ENCODE measurements around the gene DCLRE1A. TPM values are rescaled to one million over a fixed set of nuclear protein-coding genes. Genes with fewer than 3 reads are reported as not detected.

Gene DCLRE1A
- total and polyA plus RNA-seq, 10 of the 15 experiments (the other 5 are each of a cell fraction or from before 2014, with no cell fraction given) = 4.8 to 29.8 (median 14.0) TPM

- RAD21 ChIA-PET (ENCODE audit: unreplicated experiment) = no interaction called here
- WGBS (ENCODE audit: insufficient coverage, insufficient replicate concordance, low lambda C conversion rate, missing lambda C conversion rate) = 70% methylated on average over 2 of the region's 2 CpGs
- DNase-seq (ENCODE audit: low read depth, low spot score) = no peak
- Histone ChIP-seq H3K9me3 (replicated peaks; ENCODE audit: control insufficient read depth, insufficient read depth, low read length) (no peaks in the 10 kb centered on the region; the same call in 1 of the 3 replicates), H3K27me3 (replicated peaks in 1 of 2; ENCODE audit: control insufficient read depth in 2 of 2, insufficient read depth in 2 of 2, low read length in 1 of 2) (no peaks in the 10 kb centered on the region), H2AFZ (ENCODE audit: control insufficient read depth, low read depth, low read length) (no peak overlapping the region), H3K4me2 (ENCODE audit: control insufficient read depth, insufficient read depth) (no peak overlapping the region), H3K9ac (ENCODE audit: control insufficient read depth, insufficient read depth, low read length) (no peak overlapping the region), H3K79me2 (ENCODE audit: control insufficient read depth, insufficient read depth, low read length) (no peaks in the 10 kb centered on the region), H4K20me1 (ENCODE audit: control insufficient read depth, insufficient read depth) (no peaks in the 10 kb centered on the region), H3K4me3 (no peak overlapping the region), H3K4me1 (ENCODE audit: control insufficient read depth, insufficient read depth, low read length) (no peaks in the 10 kb centered on the region), H3K27ac (ENCODE audit: control insufficient read depth, insufficient read depth) (no peak overlapping the region), H3K36me3 (ENCODE audit: control insufficient read depth in 2 of 2, insufficient read depth in 2 of 2, low read length in 1 of 2) (no peaks in the 10 kb centered on the region)
- BruUV-seq (replicated peaks) = no TSS peak
- ATAC-seq = no peak
- CTCF ChIA-PET = no interaction called here
- SMC1A ChIA-PET (ENCODE audit: uncharacterized antibody, unreplicated experiment) = interaction anchor here (2.6 kb wide), 1 partner anchor 24 kb away, joined by 6 read pairs; no protein-coding TSS in a partner anchor
- intact Hi-C loops (cut with micrococcal nuclease; ENCODE audit: unreplicated experiment) = no loop called here
- FAIRE-seq = no peak
- POLR2A ChIA-PET = interaction anchor here (0.6 kb wide), 1 partner anchor 282 kb away, joined by 4 read pairs; no protein-coding TSS in a partner anchor
- in situ Hi-C loops (cut with MboI) = no loop called here
- TF ChIP-seq SIN3A (IDR thresholded peaks at IDR 0.05; ENCODE audit: low read depth, low read length) = no peak
- TF ChIP-seq IRF4 (IDR thresholded peaks at IDR 0.05; ENCODE audit: low read depth, low read length) = no peak
- no peak for TF ChIP-seq RAD51 (IDR thresholded peaks at IDR 0.05)
- no peak for TF ChIP-seq RELB (IDR thresholded peaks at IDR 0.05; ENCODE audit: low read depth)
- TF ChIP-seq NRF1 (conservative IDR thresholded peaks at IDR 0.05; ENCODE audit: low read depth, low read length) = no peak
- TF ChIP-seq USF2 (IDR thresholded peaks at IDR 0.05; ENCODE audit: borderline replicate concordance, low read depth, low read length) = no peak
- TF ChIP-seq HCFC1 (IDR thresholded peaks at IDR 0.05; ENCODE audit: low read length) = no peak
- TF ChIP-seq ATF7 (IDR thresholded peaks at IDR 0.05; ENCODE audit: low read depth) = no peak
- no peak for TF ChIP-seq MLLT1 (IDR thresholded peaks at IDR 0.05)
- TF ChIP-seq GABPA (IDR thresholded peaks at IDR 0.05; ENCODE audit: low read depth) = no peak
- TF ChIP-seq PRDM15 (CRISPR knock-in tag; IDR thresholded peaks at IDR 0.05) = no peak
- TF ChIP-seq CUX1 (IDR thresholded peaks at IDR 0.05; ENCODE audit: insufficient replicate concordance, low read depth, low read length) = no peak
Observed at GRCh38 chr10:113825791-113826190, 28.1 kb downstream of the DCLRE1A start.

Measured in GM12878 (cell line).